GM12891 (cell line): Measurements from ENCODE around the gene DMRTC2.

Experiments used
- POLR2A ChIP-seq: IDR thresholded peaks from 2 replicates; pipeline ENCODE4 v1.6.1; 2011; ENCODE audit warnings: low read depth, low read length, control low read depth
- POLR2AphosphoS5 ChIP-seq: IDR thresholded peaks from 2 replicates; pipeline ENCODE4 v1.6.1; 2011; ENCODE audit warnings: low read depth, low read length, control low read depth
- POU2F2 ChIP-seq: IDR thresholded peaks from 2 replicates; pipeline ENCODE4 v1.6.1; 2011; ENCODE audit warnings: low read depth, mild to moderate bottlenecking, control low read depth, low read length, moderate library complexity
- SPI1 ChIP-seq: IDR thresholded peaks from 2 replicates; pipeline ENCODE4 v1.6.1; 2011; ENCODE audit warnings: low read depth, low read length, control low read depth
- TAF1 ChIP-seq: IDR thresholded peaks from 2 replicates; pipeline ENCODE4 v1.6.1; 2011; ENCODE audit warnings: low read depth, low read length, control low read depth

GRCh38 chr19:41898235-41898634 is 53.4 kb downstream of the DMRTC2 start:
- TF ChIP-seq POLR2AphosphoS5 (no peak), POLR2A (no peak), TAF1 (no peak), SPI1 (no peak), POU2F2 (no peak)
